Esophagus muscularis mucosa (tissue), 4 donors: ENCODE measurements around the gene KCTD1. TPM values are rescaled to one million over a fixed set of nuclear protein-coding genes. Genes with fewer than 3 reads are reported as not detected.

Experiments
- DNase-seq: peaks from one replicate; pipeline ENCODE4 v3.0.0-alpha.2; 2017; ENCODE audit errors: extremely low spot score
- H3K27ac ChIP-seq, 4 donors: fragments of 200-600 bp; sonication (generic); replicated peaks in 1 of 4; 1 replicate in 3 of 4; 2 replicates in 1 of 4; pipeline ENCODE4 v1.5.1; 2016 to 2019; ENCODE audit warnings: mild to moderate bottlenecking in 1 of 4
- H3K27me3 ChIP-seq, 4 donors: fragments of 200-600 bp; sonication (generic); one replicate each; pipeline versions ENCODE4 v1.5.1 to v1.6.0; 2016 to 2019
- H3K36me3 ChIP-seq, 4 donors: fragments of 200-600 bp; sonication (generic); one replicate each; pipeline ENCODE4 v1.5.1; 2016 to 2019
- H3K4me1 ChIP-seq, 4 donors: fragments of 200-600 bp; sonication (generic); one replicate each; pipeline ENCODE4 v1.5.1; 2016 to 2019
- H3K4me3 ChIP-seq, 4 donors: fragments of 200-600 bp; sonication (generic); 1 replicate in 2 of 4; 2 replicates in 2 of 4; pipeline ENCODE4 v1.5.1; 2016 to 2019; ENCODE audit warnings: mild to moderate bottlenecking in 4 of 4, moderate library complexity in 1 of 4
- H3K9me3 ChIP-seq, 4 donors: fragments of 200-600 bp; sonication (generic); 1 replicate in 3 of 4; 2 replicates in 1 of 4; pipeline ENCODE4 v1.5.1; 2016 to 2019
- EP300 ChIP-seq: sonication (generic); formaldehyde crosslinking; IDR thresholded peaks from one replicate; pipeline ENCODE4 v1.6.1; 2017; ENCODE audit warnings: antibody characterized with exemption
- POLR2A ChIP-seq: fragments of 450-650 bp; IDR thresholded peaks from one replicate; pipeline ENCODE4 v1.6.1; 2017; ENCODE audit warnings: antibody characterized with exemption, moderate library complexity, mild to moderate bottlenecking, low read depth
- POLR2AphosphoS5 ChIP-seq, 2 donors: sonication (generic); formaldehyde crosslinking; IDR thresholded peaks; one replicate each; pipeline ENCODE4 v1.6.1; 2017; ENCODE audit warnings: antibody characterized with exemption in 2 of 2
- WGBS: methylation state at CpG from one replicate; pipeline ENCODE4 v1.1.5; 2018; 5-methylcytosine and 5-hydroxymethylcytosine counted together
- intact Hi-C: fragments of 100-400 bp; cut with DNase I; formaldehyde crosslinking; loops from one replicate; pipeline ENCODE4 v1.15.1; 2023
- total RNA-seq, 4 donors: library from RNA; depleted of rRNA; stranded (reverse); fragments of >200 nt; gene quantifications; one replicate each; pipeline versions ENCODE4 v1.1.0 to v1.2.1, GENCODE V29; 2016
- TF ChIP-seq, protein P1 (sequence below), 3 experiments: fragments of 200-600 bp in 2 of 3; fragments of 450-650 bp in 1 of 3; sonication (generic) in 2 of 3; IDR thresholded peaks; one replicate each; pipeline ENCODE4 v1.5.1; 2017 to 2019; ENCODE audit warnings: antibody characterized with exemption in 3 of 3, mild to moderate bottlenecking in 2 of 3, moderate library complexity in 1 of 3

KCTD1 gene
- total RNA-seq, 4 donors from 2014 or later, result 7.1 to 17.6 (median 12.7) TPM

DNA sequence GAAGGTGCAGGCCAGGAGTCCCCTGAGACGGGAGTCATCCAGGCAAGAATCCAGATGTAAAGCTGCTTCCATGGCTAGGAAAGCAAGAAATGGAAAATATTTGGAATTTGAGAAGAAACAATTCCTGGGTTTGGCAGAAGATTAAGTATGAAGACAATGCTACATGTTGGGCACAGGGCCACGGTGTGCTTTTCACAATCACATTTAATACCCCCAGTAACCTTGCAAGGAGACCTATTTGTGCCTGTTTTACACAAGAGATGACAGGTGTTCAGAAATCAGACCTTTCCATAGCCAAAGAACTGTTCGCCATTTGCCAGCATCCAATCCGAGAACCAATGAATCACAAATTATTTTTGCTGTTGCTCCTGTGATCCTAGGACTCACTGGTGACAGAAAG, 50.5 kb downstream of the KCTD1 start:
- no peak overlapping the region for H3K27ac ChIP-seq
- TF ChIP-seq POLR2AphosphoS5 (IDR thresholded peaks at IDR 0.05), result no peak
- no peak for TF ChIP-seq EP300
- TF ChIP-seq, protein P1, sequence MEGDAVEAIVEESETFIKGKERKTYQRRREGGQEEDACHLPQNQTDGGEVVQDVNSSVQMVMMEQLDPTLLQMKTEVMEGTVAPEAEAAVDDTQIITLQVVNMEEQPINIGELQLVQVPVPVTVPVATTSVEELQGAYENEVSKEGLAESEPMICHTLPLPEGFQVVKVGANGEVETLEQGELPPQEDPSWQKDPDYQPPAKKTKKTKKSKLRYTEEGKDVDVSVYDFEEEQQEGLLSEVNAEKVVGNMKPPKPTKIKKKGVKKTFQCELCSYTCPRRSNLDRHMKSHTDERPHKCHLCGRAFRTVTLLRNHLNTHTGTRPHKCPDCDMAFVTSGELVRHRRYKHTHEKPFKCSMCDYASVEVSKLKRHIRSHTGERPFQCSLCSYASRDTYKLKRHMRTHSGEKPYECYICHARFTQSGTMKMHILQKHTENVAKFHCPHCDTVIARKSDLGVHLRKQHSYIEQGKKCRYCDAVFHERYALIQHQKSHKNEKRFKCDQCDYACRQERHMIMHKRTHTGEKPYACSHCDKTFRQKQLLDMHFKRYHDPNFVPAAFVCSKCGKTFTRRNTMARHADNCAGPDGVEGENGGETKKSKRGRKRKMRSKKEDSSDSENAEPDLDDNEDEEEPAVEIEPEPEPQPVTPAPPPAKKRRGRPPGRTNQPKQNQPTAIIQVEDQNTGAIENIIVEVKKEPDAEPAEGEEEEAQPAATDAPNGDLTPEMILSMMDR (IDR thresholded peaks at IDR 0.05), result no peak
- TF ChIP-seq POLR2A, result no peak
- no peaks in the 10 kb centered on the region for H3K9me3 ChIP-seq
- no peak for DNase-seq
- H3K27me3 ChIP-seq, result no peaks in the 10 kb centered on the region
- peaks cover 0 to 15% (median 7%) of the 10 kb centered on the region in 4 donors for H3K36me3 ChIP-seq
- H3K4me1 ChIP-seq, result no peaks in the 10 kb centered on the region
- no peak overlapping the region for H3K4me3 ChIP-seq
- WGBS, result 84% methylated on average over 4 of the region's 4 CpGs
- intact Hi-C loops, result no loop called here

DNA sequence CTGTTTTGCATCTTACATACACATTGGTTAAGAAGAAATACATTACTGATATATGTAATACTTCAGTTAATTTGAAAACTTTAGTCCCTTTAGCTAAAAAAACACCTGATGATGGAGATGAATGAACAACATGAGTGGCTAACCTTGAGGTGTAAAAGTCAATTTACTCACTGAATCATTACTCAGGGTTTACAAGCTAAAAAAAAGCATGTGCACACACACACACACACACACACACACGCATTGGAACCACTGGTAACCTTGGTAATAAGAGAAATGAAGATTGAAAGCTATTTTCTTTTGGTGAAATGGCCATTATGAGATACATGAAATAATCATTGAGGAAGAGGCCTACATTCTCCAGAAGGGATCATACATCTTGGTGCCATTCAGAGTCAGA, 51.8 kb downstream of the KCTD1 start:
- 96% methylated on average over 1 of the region's 1 CpG for WGBS

GRCh38 chr18:26495287-26495686, 53.1 kb downstream of the KCTD1 start:
- Histone ChIP-seq H3K27me3 (no peaks in the 10 kb centered on the region), H3K9me3 (no peaks in the 10 kb centered on the region), H3K4me1 (no peaks in the 10 kb centered on the region), H3K27ac (no peak overlapping the region), H3K4me3 (no peak overlapping the region), H3K36me3 (peaks cover 0 to 7% (median 6%) of the 10 kb centered on the region in 4 donors)
- no peak for DNase-seq
- 96% methylated on average over 5 of the region's 5 CpGs for WGBS
- TF ChIP-seq POLR2A (no peak), POLR2AphosphoS5 (IDR thresholded peaks at IDR 0.05) (no peak), EP300 (no peak)
- TF ChIP-seq, protein P1 (IDR thresholded peaks at IDR 0.05), result no peak
- intact Hi-C loops, result no loop called here

More for the DNA sequence above, 51.8 kb downstream of the KCTD1 start:
- peaks cover 0 to 15% (median 8%) of the 10 kb centered on the region in 4 donors for H3K36me3 ChIP-seq
- H3K4me3 ChIP-seq, result no peak overlapping the region
- TF ChIP-seq, protein P1 (IDR thresholded peaks at IDR 0.05), result no peak
- TF ChIP-seq POLR2A (no peak), EP300 (no peak), POLR2AphosphoS5 (IDR thresholded peaks at IDR 0.05) (no peak)
- H3K9me3 ChIP-seq, result no peaks in the 10 kb centered on the region
- no peak overlapping the region for H3K27ac ChIP-seq
- no peaks in the 10 kb centered on the region for H3K4me1 ChIP-seq
- intact Hi-C loops, result no loop called here
- no peaks in the 10 kb centered on the region for H3K27me3 ChIP-seq
- DNase-seq, result no peak

GRCh38 chr18:26493021-26493420, 55.3 kb downstream of the KCTD1 start:
- no peak for DNase-seq
- no peaks in the 10 kb centered on the region for H3K4me1 ChIP-seq
- TF ChIP-seq, protein P1 (IDR thresholded peaks at IDR 0.05), result no peak
- peaks cover 0 to 4% (median 2%) of the 10 kb centered on the region in 4 donors for H3K36me3 ChIP-seq
- no peaks in the 10 kb centered on the region for H3K27me3 ChIP-seq
- intact Hi-C loops, result no loop called here
- H3K27ac ChIP-seq, result no peak overlapping the region
- no peaks in the 10 kb centered on the region for H3K9me3 ChIP-seq
- 89% methylated on average over 3 of the region's 3 CpGs for WGBS
- no peak overlapping the region for H3K4me3 ChIP-seq

DNA sequence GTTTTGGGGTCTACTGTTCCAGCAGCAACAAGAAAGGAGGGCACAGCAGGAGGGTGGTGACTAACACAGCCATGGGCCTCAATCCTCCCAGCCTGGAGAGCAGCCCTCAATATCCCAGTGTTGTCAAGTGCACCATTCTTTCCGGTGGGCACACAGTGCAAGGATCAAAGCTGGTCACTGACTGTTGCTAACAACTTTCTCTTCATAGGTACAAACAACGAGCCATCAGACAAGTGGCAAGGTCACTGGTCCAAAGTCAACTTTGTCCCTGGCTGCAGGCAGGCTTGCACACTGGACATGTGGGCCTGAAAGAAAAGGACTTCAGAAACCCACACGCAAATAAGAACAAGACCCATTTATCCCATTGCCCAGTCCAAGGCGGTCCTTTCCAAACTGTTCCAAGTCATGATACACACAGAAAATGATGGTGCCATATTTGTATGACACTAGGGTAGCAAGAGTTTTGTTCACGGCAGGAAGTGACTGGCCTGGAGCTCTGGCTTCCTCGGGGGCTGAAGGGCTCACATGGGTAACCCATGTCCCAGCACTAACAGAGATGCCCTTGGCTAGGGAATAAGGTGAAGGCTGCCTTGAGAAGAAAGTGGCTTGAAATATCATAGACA, 57.0 kb downstream of the KCTD1 start:
- Histone ChIP-seq H3K4me3 (no peak overlapping the region), H3K36me3 (peaks cover 0 to 4% (median 0%) of the 10 kb centered on the region in 4 donors), H3K4me1 (no peaks in the 10 kb centered on the region), H3K27ac (no peak overlapping the region), H3K9me3 (no peaks in the 10 kb centered on the region), H3K27me3 (no peaks in the 10 kb centered on the region)
- no peak for DNase-seq
- intact Hi-C loops, result no loop called here
- TF ChIP-seq POLR2A, result no peak
- TF ChIP-seq POLR2AphosphoS5 (IDR thresholded peaks at IDR 0.05), result no peak
- TF ChIP-seq, protein P1 (IDR thresholded peaks at IDR 0.05), result no peak
- no peak for TF ChIP-seq EP300
- 90% methylated on average over 6 of the region's 6 CpGs for WGBS
